ENCODE measurements around the gene PDE1C. TPM values are rescaled to one million over a fixed set of nuclear protein-coding genes. Genes with fewer than 3 reads are reported as not detected.

PDE1C gene
- total and polyA plus RNA-seq, 2 of the 4 experiments (the other 2 are of a cell fraction): 14.2 to 61.5 TPM

DNA sequence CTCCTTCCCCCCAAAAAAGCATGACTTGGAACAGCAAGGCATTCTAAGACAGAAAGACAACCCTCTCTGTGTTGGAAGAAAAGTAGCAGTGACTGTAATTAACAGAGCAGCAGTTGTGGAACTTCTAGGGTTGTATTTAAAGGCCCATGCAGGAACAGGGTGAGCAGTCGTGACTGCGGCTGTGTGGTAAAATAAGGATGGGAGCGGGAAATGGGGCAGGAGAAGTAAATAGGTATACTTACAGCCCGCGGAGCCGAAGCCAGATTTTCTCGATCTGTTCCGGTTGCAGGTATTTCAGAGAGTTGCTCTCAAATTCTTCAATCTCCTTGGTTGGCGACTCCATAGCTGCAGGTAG, 179 bp downstream of the PDE1C start (continued):
- TF ChIP-seq MAFK (IDR thresholded peaks at IDR 0.05; ENCODE audit: low read depth, low read length) (no peak), MAZ (IDR thresholded peaks at IDR 0.05; ENCODE audit: borderline replicate concordance, low read depth, low read length) (no peak), RAD21 (IDR thresholded peaks at IDR 0.05; ENCODE audit: low read length) (no peak), POLR2A (IDR thresholded peaks at IDR 0.05; ENCODE audit: low read depth, low read length) (no peak)

DNA sequence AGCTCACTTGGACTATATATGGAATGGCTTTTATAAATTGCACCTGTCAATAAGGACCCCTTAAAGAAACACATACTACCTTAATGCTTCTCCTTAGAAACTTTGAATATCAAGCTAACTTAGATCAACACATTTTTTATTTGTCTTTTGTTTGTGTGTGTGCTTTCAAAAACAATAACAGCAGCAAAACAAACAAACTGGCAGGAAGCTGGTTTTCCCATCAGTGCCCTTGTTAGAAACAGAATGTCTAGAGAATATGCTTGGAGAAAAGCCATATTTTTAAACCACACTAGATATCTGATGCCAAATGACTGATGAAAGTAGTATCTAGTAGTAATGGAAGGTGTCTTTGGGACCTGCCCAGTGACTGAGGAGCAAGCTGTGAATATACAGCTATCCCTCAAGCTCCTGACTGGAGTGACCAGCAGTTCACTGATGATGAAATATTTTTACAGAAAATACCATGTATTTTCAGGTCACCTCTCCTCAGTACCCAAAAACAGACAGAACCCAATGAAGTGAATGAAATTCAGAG, 1.0 kb downstream of the PDE1C start:
- ATAC-seq (ENCODE audit: low read depth) (no peak), DNase-seq (no peak)
- H3K9me1 ChIP-seq (ENCODE audit: insufficient read depth, low read length): no peaks in the 10 kb centered on the region
- H3K79me1 ChIP-seq (ENCODE audit: low read depth in 1 of 2, low read length in 2 of 2): peaks cover 10 to 26% of the 10 kb centered on the region in 2 experiments; a peak in 3 of 4 replicates
- H4K8ac ChIP-seq (ENCODE audit: low read depth in 2 of 2, low read length in 2 of 2): peak overlapping the region in 1 of 2 experiments; percentile 43; a peak in 2 of 4 replicates
- no peak for TF ChIP-seq RFX5 (IDR thresholded peaks at IDR 0.05; ENCODE audit: low read depth, low read length)
- 0 out of 2 replicates have a peak, but pooled peaks have one; percentile 8 for TF ChIP-seq CEBPB (IDR thresholded peaks at IDR 0.05; ENCODE audit: low read depth, low read length)
- H2BK15ac ChIP-seq (ENCODE audit: low read depth, low read length): no peak overlapping the region; the same call in 2 of the 3 replicates
- peak overlapping the region; percentile 96 for H3K23ac ChIP-seq (ENCODE audit: low read depth, low read length)
- peaks cover 5% of the 10 kb centered on the region; the same call in 1 of the 2 replicates for H3K4me1 ChIP-seq (ENCODE audit: control insufficient read depth, insufficient read depth, low read length)
- H3K14ac ChIP-seq (replicated peaks; ENCODE audit: low read depth, low read length): peak overlapping the region; percentile 91; the same call in 1 of the 2 replicates
- BruUV-seq (replicated peaks): no TSS peak
- no peak overlapping the region for H2AFZ ChIP-seq (replicated peaks; ENCODE audit: low read length, poor library complexity)
- H3K9me3 ChIP-seq (ENCODE audit: control insufficient read depth, insufficient read depth, low read length): no peaks in the 10 kb centered on the region
- H2BK20ac ChIP-seq (ENCODE audit: low read depth, low read length): peak overlapping the region; percentile 74
- H4K91ac ChIP-seq (ENCODE audit: insufficient read depth, low read depth, low read length): peak overlapping the region; percentile 19
- H3K36me3 ChIP-seq (ENCODE audit: control insufficient read depth, insufficient read depth, low read length): no peaks in the 10 kb centered on the region; the same call in 1 of the 2 replicates
- H3K4ac ChIP-seq (ENCODE audit: low read depth, low read length): peak overlapping the region; percentile 86; the same call in 1 of the 2 replicates
- ChIA-PET POLR2A (ENCODE audit: unreplicated experiment) (no interaction called here), CTCF (interaction anchor here (0.6 kb wide), 1 partner anchor 81 kb away, joined by 6 read pairs; no protein-coding TSS in a partner anchor)
- peak overlapping the region; percentile 51; the same call in 1 of the 2 replicates for H2AK5ac ChIP-seq (ENCODE audit: low read depth, low read length)
- peak overlapping the region; percentile 61 for H2BK5ac ChIP-seq (ENCODE audit: low read depth, low read length, poor library complexity, severe bottlenecking)
- peak overlapping the region; percentile 28; the same call in 1 of the 2 replicates for H4K5ac ChIP-seq (ENCODE audit: low read depth, low read length)
- no peaks in the 10 kb centered on the region for H4K20me1 ChIP-seq (ENCODE audit: insufficient read depth, low read length)
- peak overlapping the region; percentile 87 for H3K9ac ChIP-seq (ENCODE audit: low read depth, low read length)
- H2BK120ac ChIP-seq (ENCODE audit: low read depth, low read length): peak overlapping the region; percentile 92; the same call in 1 of the 2 replicates
- in situ Hi-C loops (cut with MboI; ENCODE audit: low sequenced_read_pairs): no loop called here
- H3K56ac ChIP-seq (ENCODE audit: extremely low read depth, insufficient read depth, low read length): no peak overlapping the region
- H3K18ac ChIP-seq (ENCODE audit: low read depth, low read length): peak overlapping the region; percentile 84; the same call in 1 of the 2 replicates
- dilution Hi-C loops (cut with HindIII; ENCODE audit: low sequenced_read_pairs, unreplicated experiment): no loop called here
- peak overlapping the region; percentile 91; the same call in 1 of the 2 replicates for H3K4me3 ChIP-seq (ENCODE audit: insufficient read depth, low read depth, low read length)
- intact Hi-C loops (cut with micrococcal nuclease): loop anchor here (10.0 kb wide), 1 partner anchor 254 kb away; no protein-coding TSS in a partner anchor
- no peak overlapping the region for H2AK9ac ChIP-seq (replicated peaks; ENCODE audit: low read depth, low read length, poor library complexity)
- no peak overlapping the region for H3K27ac ChIP-seq (ENCODE audit: insufficient read depth, low read length)
- H3K4me2 ChIP-seq (ENCODE audit: low read depth, low read length): peak overlapping the region; percentile 76
- H3K27me3 ChIP-seq (ENCODE audit: control insufficient read depth, insufficient read depth, low read length): no peaks in the 10 kb centered on the region

Data from IMR-90 (cell line).